ENCODE measurements around the gene CCDC127. TPM values are rescaled to one million over a fixed set of nuclear protein-coding genes. Genes with fewer than 3 reads are reported as not detected.

Gene CCDC127
- total RNA-seq, 2 donors from 2014 or later, result 1.9 to 2.4 TPM

Other genes with a start within 250 kb of the CCDC127 start
- gene PLEKHG4B, start 126.0 kb downstream of the CCDC127 start, total RNA-seq, result under 1 TPM in 1 of 2 donors, not detected in 1; 0.55 TPM
- not detected for gene LRRC14B, start 26.7 kb downstream of the CCDC127 start, total RNA-seq
- 100 to 1,000 TPM; 170 to 171 TPM for gene SDHA, start 167 bp upstream of the CCDC127 start, total RNA-seq
- 10 to 100 TPM; 50.3 to 52.2 TPM for gene PDCD6, start 53.5 kb upstream of the CCDC127 start, total RNA-seq
- 1 to 10 TPM in 1 of 2 donors, under 1 TPM in 1; 0.80 to 4.4 TPM for gene AHRR, start 103.6 kb upstream of the CCDC127 start, total RNA-seq
- gene EXOC3, start 225.0 kb upstream of the CCDC127 start, total RNA-seq, result 10 to 100 TPM; 71.3 to 86.3 TPM